PC-9 (cell line): ENCODE data around the gene RFX4. TPM values are rescaled to one million over a fixed set of nuclear protein-coding genes. Genes with fewer than 3 reads are reported as not detected.
A peak's percentile ranks its signal among the peaks of the same experiment; 100 is the strongest.
"Not testable (repeated sequence)": the region's sequence is repeated elsewhere in the genome, so short reads cannot be mapped to it uniquely, and the experiment has no call there.

Source experiments
- BruUV-seq: library from RNA; stranded (reverse); fragments of 400-500 nt; replicated peaks from 2 replicates; lab custom pipeline; 2021; lab: Mats Ljungman, UMichigan
- CTCF ChIA-PET: fragments of 300-600 bp; sonication (Branson Sonifier 250); formaldehyde crosslinking; loops from one replicate; lab custom pipeline; 2022; ENCODE audit warnings: antibody characterized with exemption; lab: Charles Lee
- POLR2A ChIA-PET: fragments of 300-600 bp; sonication (Branson Sonifier 250); formaldehyde crosslinking; loops from one replicate; lab custom pipeline; 2022; ENCODE audit warnings: antibody characterized with exemption; ENCODE audit not compliant: unreplicated experiment; lab: Charles Lee
- DNase-seq, 2 experiments: peaks; one replicate each; pipeline versions ENCODE4 v3.0.0 to v3.0.0-alpha.2; 2015 to 2022; ENCODE audit warnings: mixed read lengths in 1 of 2
- H2AFZ ChIP-seq: fragments of 200-600 bp; sonication (generic); 2 replicates; pipeline ENCODE4 v1.8.1; 2017; ENCODE audit warnings: antibody characterized with exemption
- H3F3A ChIP-seq: fragments of 200-600 bp; sonication (generic); 2 replicates; pipeline ENCODE4 v1.8.1; 2017; ENCODE audit warnings: antibody characterized with exemption, mild to moderate bottlenecking, low read depth; ENCODE audit not compliant: insufficient read depth
- H3K27ac ChIP-seq: fragments of 200-600 bp; sonication (generic); 2 replicates; pipeline ENCODE4 v1.6.1; 2016; ENCODE audit warnings: mixed run types
- H3K27me3 ChIP-seq: fragments of 200-600 bp; sonication (generic); 2 replicates; pipeline ENCODE4 v1.6.1; 2016; ENCODE audit warnings: low read depth, mixed run types; ENCODE audit not compliant: insufficient read depth
- H3K36me3 ChIP-seq: fragments of 200-600 bp; sonication (generic); 2 replicates; pipeline ENCODE4 v1.6.1; 2016; ENCODE audit warnings: low read depth, mixed run types
- H3K4me1 ChIP-seq: fragments of 200-600 bp; sonication (generic); replicated peaks from 2 replicates; pipeline ENCODE4 v1.6.1; 2016; ENCODE audit warnings: mixed run types; ENCODE audit not compliant: insufficient read depth
- H3K4me2 ChIP-seq: fragments of 200-600 bp; sonication (generic); 2 replicates; pipeline ENCODE4 v1.6.1; 2017; ENCODE audit warnings: mixed run types
- H3K4me3 ChIP-seq: fragments of 200-600 bp; sonication (generic); 2 replicates; pipeline ENCODE4 v1.6.1; 2016; ENCODE audit warnings: mixed run types
- H3K79me2 ChIP-seq: fragments of 200-600 bp; sonication (generic); 2 replicates; pipeline ENCODE4 v1.6.1; 2017; ENCODE audit warnings: low read depth, mixed run types
- H3K9me2 ChIP-seq: fragments of 200-600 bp; sonication (generic); 2 replicates; pipeline ENCODE4 v1.8.1; 2017; ENCODE audit warnings: mild to moderate bottlenecking; ENCODE audit not compliant: insufficient read depth
- H3K9me3 ChIP-seq: fragments of 200-600 bp; sonication (generic); 2 replicates; pipeline ENCODE4 v1.8.1; 2016; ENCODE audit warnings: low read depth; ENCODE audit not compliant: insufficient read depth
- H4K20me1 ChIP-seq: fragments of 200-600 bp; sonication (generic); 2 replicates; pipeline ENCODE4 v1.8.1; 2017; ENCODE audit not compliant: insufficient read depth
- EZH2 ChIP-seq: fragments of 200-600 bp; sonication (generic); IDR thresholded peaks from 2 replicates; pipeline ENCODE4 v1.8.0; 2017; ENCODE audit warnings: antibody characterized with exemption, low read depth
- intact Hi-C: fragments of 100-400 bp; cut with micrococcal nuclease; formaldehyde crosslinking; loops from one replicate; pipeline ENCODE4 v1.10.0; 2022; ENCODE audit not compliant: unreplicated experiment
- total RNA-seq: library from RNA; stranded (reverse); gene quantifications from 2 replicates; pipeline ENCODE4 v1.2.3, GENCODE V29; 2021
- TF ChIP-seq, protein P1 (sequence below): fragments of 200-600 bp; sonication (generic); conservative IDR thresholded peaks from 2 replicates; pipeline ENCODE4 v1.6.1; 2017; ENCODE audit warnings: mixed run types, antibody characterized with exemption, mild to moderate bottlenecking, moderate library complexity

RFX4 gene
- total RNA-seq, 1 experiment from 2014 or later = not detected

DNA sequence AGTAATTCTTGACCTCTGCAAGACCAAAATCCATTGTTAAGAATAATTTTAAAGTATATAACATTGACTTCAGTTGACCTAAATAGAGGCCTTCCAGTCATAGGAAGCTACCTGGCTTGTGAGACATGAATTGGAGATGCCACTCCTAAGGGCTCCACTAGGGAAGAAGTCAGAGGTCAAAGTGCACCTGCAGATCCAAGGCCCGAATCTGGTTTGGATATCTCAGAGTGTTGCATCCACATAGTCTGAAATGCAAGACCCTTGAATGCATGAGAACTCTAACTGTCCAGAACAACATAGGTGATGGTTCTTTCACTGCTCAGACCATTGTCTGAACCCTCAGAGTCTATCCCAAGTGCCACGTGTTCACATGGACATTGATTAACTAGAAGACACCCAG lies 22.4 kb downstream of the RFX4 start:
- Histone ChIP-seq H4K20me1 (no peaks in the 10 kb centered on the region), H3K27ac (no peak overlapping the region), H3K9me2 (no peaks in the 10 kb centered on the region), H3K4me2 (no peak overlapping the region), H3K79me2 (no peaks in the 10 kb centered on the region), H3K27me3 (no peaks in the 10 kb centered on the region; the same call in 1 of the 2 replicates), H3K9me3 (no peaks in the 10 kb centered on the region), H2AFZ (no peak overlapping the region), H3F3A (no peaks in the 10 kb centered on the region), H3K36me3 (no peaks in the 10 kb centered on the region), H3K4me3 (no peak overlapping the region), H3K4me1 (no peaks in the 10 kb centered on the region)
- intact Hi-C loops = no loop called here
- no TSS peak for BruUV-seq
- DNase-seq = no peak
- TF ChIP-seq, protein P1, sequence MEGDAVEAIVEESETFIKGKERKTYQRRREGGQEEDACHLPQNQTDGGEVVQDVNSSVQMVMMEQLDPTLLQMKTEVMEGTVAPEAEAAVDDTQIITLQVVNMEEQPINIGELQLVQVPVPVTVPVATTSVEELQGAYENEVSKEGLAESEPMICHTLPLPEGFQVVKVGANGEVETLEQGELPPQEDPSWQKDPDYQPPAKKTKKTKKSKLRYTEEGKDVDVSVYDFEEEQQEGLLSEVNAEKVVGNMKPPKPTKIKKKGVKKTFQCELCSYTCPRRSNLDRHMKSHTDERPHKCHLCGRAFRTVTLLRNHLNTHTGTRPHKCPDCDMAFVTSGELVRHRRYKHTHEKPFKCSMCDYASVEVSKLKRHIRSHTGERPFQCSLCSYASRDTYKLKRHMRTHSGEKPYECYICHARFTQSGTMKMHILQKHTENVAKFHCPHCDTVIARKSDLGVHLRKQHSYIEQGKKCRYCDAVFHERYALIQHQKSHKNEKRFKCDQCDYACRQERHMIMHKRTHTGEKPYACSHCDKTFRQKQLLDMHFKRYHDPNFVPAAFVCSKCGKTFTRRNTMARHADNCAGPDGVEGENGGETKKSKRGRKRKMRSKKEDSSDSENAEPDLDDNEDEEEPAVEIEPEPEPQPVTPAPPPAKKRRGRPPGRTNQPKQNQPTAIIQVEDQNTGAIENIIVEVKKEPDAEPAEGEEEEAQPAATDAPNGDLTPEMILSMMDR = no peak
- no peak for TF ChIP-seq EZH2
- ChIA-PET CTCF (no interaction called here), POLR2A (no interaction called here)

DNA sequence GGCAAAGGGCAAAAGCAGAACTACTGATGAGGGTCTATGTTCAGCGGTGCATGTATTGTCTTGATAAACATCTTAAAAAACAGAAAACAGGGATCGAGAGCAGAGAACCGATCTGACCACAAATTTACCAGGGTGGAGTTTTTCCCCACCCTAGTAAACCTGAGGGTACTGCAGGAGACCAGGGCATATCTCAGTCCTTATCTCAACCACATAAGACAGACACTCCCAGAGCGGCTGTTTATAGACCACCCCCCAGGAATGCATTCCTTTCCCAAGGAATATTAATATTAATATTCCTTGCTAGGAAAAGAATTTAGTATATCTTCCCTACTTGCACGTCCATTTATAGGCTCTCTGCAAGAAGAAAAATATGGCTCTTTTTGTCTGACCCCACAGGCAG lies 37.8 kb downstream of the RFX4 start:
- CTCF ChIA-PET, BruUV-seq: not testable (repeated sequence)

GRCh38 chr12:106625976-106626375 lies 43.2 kb downstream of the RFX4 start:
- no TSS peak for BruUV-seq
- Histone ChIP-seq H3F3A (no peaks in the 10 kb centered on the region), H3K79me2 (no peaks in the 10 kb centered on the region), H3K4me2 (no peak overlapping the region), H3K9me3 (0 out of 2 replicates have a peak, but pooled peaks cover 2% of the 10 kb centered on the region), H3K4me1 (0 out of 2 replicates have a peak, but pooled peaks cover 4% of the 10 kb centered on the region), H3K27me3 (peaks cover 9% of the 10 kb centered on the region), H3K4me3 (no peak overlapping the region), H4K20me1 (no peaks in the 10 kb centered on the region), H3K36me3 (no peaks in the 10 kb centered on the region), H2AFZ (no peak overlapping the region), H3K27ac (no peak overlapping the region), H3K9me2 (no peaks in the 10 kb centered on the region)
- peak in 1 of 2 experiments; percentile 66 for DNase-seq
- ChIA-PET POLR2A (no interaction called here), CTCF (no interaction called here)
- intact Hi-C loops = no loop called here
- no peak for TF ChIP-seq EZH2
- TF ChIP-seq, protein P1 = no peak

More for the DNA sequence above, 37.8 kb downstream of the RFX4 start:
- H4K20me1 ChIP-seq, H3K4me3 ChIP-seq, intact Hi-C loops, DNase-seq, H2AFZ ChIP-seq, H3K79me2 ChIP-seq, POLR2A ChIA-PET, H3K9me2 ChIP-seq, H3K36me3 ChIP-seq, H3F3A ChIP-seq, H3K27ac ChIP-seq, H3K4me2 ChIP-seq, H3K4me1 ChIP-seq: not testable (repeated sequence)
- Histone ChIP-seq H3K9me3 (peaks cover 15% of the 10 kb centered on the region), H3K27me3 (peaks cover 15% of the 10 kb centered on the region)
